Activated CD8-positive, alpha-beta memory T cell treated with anti-CD3 and anti-CD28 coated beads, Interleukin-2, amount 50 U/mL, for 4 hours (primary cell): ENCODE results near the gene RFC2.

ENCODE experiments used
- DNase-seq: peaks from one replicate; pipeline ENCODE4 v3.0.0-alpha.2; 2020

RFC2 gene

GRCh38 chr7:74254129-74254857 is at the start of gene RFC2:
Gene RFC2, minus strand, starts transcription at chr7:74254399. Its CDS starts 16 bp downstream, at chr7:74254383.
- peak; percentile 97 for DNase-seq

GRCh38 chr7:74302745-74303221 is 48.6 kb upstream of the RFC2 start:
- DNase-seq: no peak

- DNase-seq: no peak
These were observed 46.7 kb upstream of the RFC2 start for GRCh38 chr7:74300926-74301325.

- no peak for DNase-seq
These were observed 45.2 kb upstream of the RFC2 start for GRCh38 chr7:74299401-74299800.

GRCh38 chr7:74297516-74298233 is 43.5 kb upstream of the RFC2 start:
- no peak for DNase-seq

GRCh38 chr7:74294191-74294998 is 40.2 kb upstream of the RFC2 start:
- DNase-seq: no peak

GRCh38 chr7:74293577-74293908 is 39.3 kb upstream of the RFC2 start:
- no peak for DNase-seq

GRCh38 chr7:74292757-74293576 is 38.8 kb upstream of the RFC2 start:
- no peak for DNase-seq

GRCh38 chr7:74291535-74291934 is 37.3 kb upstream of the RFC2 start:
- no peak for DNase-seq

- DNase-seq: no peak
These were observed 36.8 kb upstream of the RFC2 start for GRCh38 chr7:74290981-74291441.

GRCh38 chr7:74290553-74290950 is 36.4 kb upstream of the RFC2 start:
- no peak for DNase-seq

- peak; percentile 51 for DNase-seq
These were observed 35.7 kb upstream of the RFC2 start for GRCh38 chr7:74289659-74290552.

GRCh38 chr7:74289018-74289658 is 34.9 kb upstream of the RFC2 start, which contains the start of gene CLIP2:
Gene CLIP2, plus strand, starts transcription at chr7:74289407. Its CDS starts 28,140 bp downstream, at chr7:74317547.
- DNase-seq: peak; percentile 78

- DNase-seq: no peak
These were observed 34.1 kb upstream of the RFC2 start for GRCh38 chr7:74288034-74288881.

GRCh38 chr7:74287303-74288033 is 33.3 kb upstream of the RFC2 start:
- DNase-seq: no peak

GRCh38 chr7:74286131-74286530 is 31.9 kb upstream of the RFC2 start:
- no peak for DNase-seq

GRCh38 chr7:74284781-74285259 is 30.6 kb upstream of the RFC2 start:
- no peak for DNase-seq

GRCh38 chr7:74283858-74284447 is 29.8 kb upstream of the RFC2 start:
- no peak for DNase-seq
